ENCODE results near the gene SOX10. TPM values are rescaled to one million over a fixed set of nuclear protein-coding genes. Genes with fewer than 3 reads are reported as not detected.
A peak's percentile ranks its signal among the peaks of the same experiment; 100 is the strongest.

Gene SOX10
- total and polyA plus RNA-seq, 2 of the 4 experiments (the other 2 are of a cell fraction) = not detected

DNA sequence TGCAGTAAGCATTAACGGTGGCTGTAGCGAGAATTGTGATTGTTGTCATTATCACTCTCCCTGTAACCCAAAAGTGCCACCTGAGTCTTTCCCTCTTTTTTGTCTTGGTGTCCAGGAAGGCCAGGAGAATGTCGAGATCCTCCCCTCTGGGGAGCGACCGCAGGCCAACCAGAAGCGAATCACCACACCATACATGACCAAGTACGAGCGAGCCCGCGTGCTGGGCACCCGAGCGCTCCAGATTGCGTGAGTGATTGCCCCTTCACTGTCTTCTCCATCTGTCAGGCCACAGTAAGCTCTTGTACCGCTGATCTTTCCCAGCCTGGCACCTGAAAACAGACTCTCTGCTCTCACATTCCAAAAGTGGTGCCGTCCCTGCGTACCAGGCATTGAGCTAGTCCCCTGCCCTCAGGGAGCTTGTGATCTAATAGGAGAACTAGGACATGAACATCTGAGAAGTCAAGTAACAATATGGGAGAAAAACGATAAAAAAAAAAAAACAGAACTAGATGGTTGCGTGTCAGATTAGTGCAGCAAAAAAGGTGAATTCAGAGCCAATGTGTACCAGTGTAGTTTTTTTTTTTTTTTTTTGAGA, 25.0 kb downstream of the SOX10 start:
- H3K18ac ChIP-seq (ENCODE audit: low read depth, low read length) = no peak overlapping the region
- no peak overlapping the region for H2AFZ ChIP-seq (replicated peaks; ENCODE audit: low read length, poor library complexity)
- no peaks in the 10 kb centered on the region; the same call in 1 of the 2 replicates for H4K20me1 ChIP-seq (ENCODE audit: insufficient read depth, low read length)
- no peak for ATAC-seq (ENCODE audit: low read depth)
- H3K79me1 ChIP-seq (ENCODE audit: low read depth in 1 of 2, low read length in 2 of 2) = peaks cover 25 to 32% of the 10 kb centered on the region in 2 experiments
- no peaks in the 10 kb centered on the region for H3K27me3 ChIP-seq (ENCODE audit: control insufficient read depth, insufficient read depth, low read length)
- H4K8ac ChIP-seq (ENCODE audit: low read depth in 2 of 2, low read length in 2 of 2) = no peak overlapping the region
- H3K14ac ChIP-seq (replicated peaks; ENCODE audit: low read depth, low read length) = no peak overlapping the region
- H3K9me3 ChIP-seq (ENCODE audit: control insufficient read depth, insufficient read depth, low read length) = no peaks in the 10 kb centered on the region
- WGBS, 2 experiments (ENCODE audit: extremely low coverage in 2 of 2, insufficient read length in 1 of 2) = 91% methylated on average over 9 of the region's 18 CpGs; no CpG with 5 or more reads in 1 of the 2 experiments
- CTCF ChIA-PET = no interaction called here
- no peak overlapping the region for H2AK5ac ChIP-seq (ENCODE audit: low read depth, low read length)
- intact Hi-C loops (cut with micrococcal nuclease) = no loop called here
- no peak overlapping the region for H2BK5ac ChIP-seq (ENCODE audit: low read depth, low read length, poor library complexity, severe bottlenecking)
- H2AK9ac ChIP-seq (replicated peaks; ENCODE audit: low read depth, low read length, poor library complexity) = peak overlapping the region; percentile 51
- no peak for DNase-seq
- H3K4ac ChIP-seq (ENCODE audit: low read depth, low read length) = no peak overlapping the region
- in situ Hi-C loops (cut with MboI; ENCODE audit: low sequenced_read_pairs) = no loop called here
- no TSS peak for BruUV-seq (replicated peaks)
- H2BK15ac ChIP-seq (ENCODE audit: low read depth, low read length) = no peak overlapping the region
- H3K4me3 ChIP-seq (ENCODE audit: insufficient read depth, low read depth, low read length) = no peak overlapping the region
- H4K91ac ChIP-seq (ENCODE audit: insufficient read depth, low read depth, low read length) = no peak overlapping the region
- H3K36me3 ChIP-seq (ENCODE audit: control insufficient read depth, insufficient read depth, low read length) = peaks cover 46% of the 10 kb centered on the region
- H3K27ac ChIP-seq (ENCODE audit: insufficient read depth, low read length) = no peak overlapping the region
- no peak overlapping the region for H3K4me2 ChIP-seq (ENCODE audit: low read depth, low read length)
- peaks cover 3% of the 10 kb centered on the region; the same call in 1 of the 2 replicates for H3K9me1 ChIP-seq (ENCODE audit: insufficient read depth, low read length)
- peaks cover 3% of the 10 kb centered on the region; the same call in 1 of the 2 replicates for H3K4me1 ChIP-seq (ENCODE audit: control insufficient read depth, insufficient read depth, low read length)
- no peak overlapping the region for H3K23ac ChIP-seq (ENCODE audit: low read depth, low read length)
- no peak overlapping the region for H4K5ac ChIP-seq (ENCODE audit: low read depth, low read length)
- POLR2A ChIA-PET (ENCODE audit: unreplicated experiment) = interaction anchor here (0.7 kb wide), 1 partner anchor 1167 kb away, joined by 5 read pairs; no protein-coding TSS in a partner anchor
- dilution Hi-C loops (cut with HindIII; ENCODE audit: low sequenced_read_pairs, unreplicated experiment) = no loop called here
- no peak for TF ChIP-seq MAZ (IDR thresholded peaks at IDR 0.05; ENCODE audit: borderline replicate concordance, low read depth, low read length)
- no peak for TF ChIP-seq FOS (IDR thresholded peaks at IDR 0.05; ENCODE audit: low read depth, low read length)
- TF ChIP-seq NFE2L2 (IDR thresholded peaks at IDR 0.05; ENCODE audit: low read depth, low read length) = no peak
- TF ChIP-seq, protein P1, sequence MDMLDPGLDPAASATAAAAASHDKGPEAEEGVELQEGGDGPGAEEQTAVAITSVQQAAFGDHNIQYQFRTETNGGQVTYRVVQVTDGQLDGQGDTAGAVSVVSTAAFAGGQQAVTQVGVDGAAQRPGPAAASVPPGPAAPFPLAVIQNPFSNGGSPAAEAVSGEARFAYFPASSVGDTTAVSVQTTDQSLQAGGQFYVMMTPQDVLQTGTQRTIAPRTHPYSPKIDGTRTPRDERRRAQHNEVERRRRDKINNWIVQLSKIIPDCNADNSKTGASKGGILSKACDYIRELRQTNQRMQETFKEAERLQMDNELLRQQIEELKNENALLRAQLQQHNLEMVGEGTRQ (IDR thresholded peaks at IDR 0.05; ENCODE audit: low read depth, low read length) = no peak
- no peak for TF ChIP-seq MAFK (IDR thresholded peaks at IDR 0.05; ENCODE audit: low read depth, low read length)
- TF ChIP-seq, protein P2, sequence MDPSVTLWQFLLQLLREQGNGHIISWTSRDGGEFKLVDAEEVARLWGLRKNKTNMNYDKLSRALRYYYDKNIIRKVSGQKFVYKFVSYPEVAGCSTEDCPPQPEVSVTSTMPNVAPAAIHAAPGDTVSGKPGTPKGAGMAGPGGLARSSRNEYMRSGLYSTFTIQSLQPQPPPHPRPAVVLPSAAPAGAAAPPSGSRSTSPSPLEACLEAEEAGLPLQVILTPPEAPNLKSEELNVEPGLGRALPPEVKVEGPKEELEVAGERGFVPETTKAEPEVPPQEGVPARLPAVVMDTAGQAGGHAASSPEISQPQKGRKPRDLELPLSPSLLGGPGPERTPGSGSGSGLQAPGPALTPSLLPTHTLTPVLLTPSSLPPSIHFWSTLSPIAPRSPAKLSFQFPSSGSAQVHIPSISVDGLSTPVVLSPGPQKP (IDR thresholded peaks at IDR 0.05; ENCODE audit: borderline replicate concordance, low read depth, low read length) = no peak
- TF ChIP-seq CHD1 (IDR thresholded peaks at IDR 0.05; ENCODE audit: low read depth, low read length) = no peak
- no peak for TF ChIP-seq CEBPB (IDR thresholded peaks at IDR 0.05; ENCODE audit: low read depth, low read length)
- TF ChIP-seq CTCF (conservative IDR thresholded peaks at IDR 0.05; ENCODE audit: low read depth, low read length) = no peak
- no peak for TF ChIP-seq POLR2A (IDR thresholded peaks at IDR 0.05; ENCODE audit: low read depth, low read length)
- no peak for TF ChIP-seq RCOR1 (IDR thresholded peaks at IDR 0.05; ENCODE audit: insufficient replicate concordance, low read length)
- no peak for TF ChIP-seq SMC3 (IDR thresholded peaks at IDR 0.05; ENCODE audit: low read depth, low read length)
- no peak overlapping the region for H3K56ac ChIP-seq (ENCODE audit: extremely low read depth, insufficient read depth, low read length)
- no peak overlapping the region for H3K9ac ChIP-seq (ENCODE audit: low read depth, low read length)
- no peak overlapping the region for H2BK120ac ChIP-seq (ENCODE audit: low read depth, low read length)
- no peak overlapping the region for H2BK20ac ChIP-seq (ENCODE audit: low read depth, low read length)
